HepG2 (cell line): ENCODE data around the gene KMT2A. TPM values are rescaled to one million over a fixed set of nuclear protein-coding genes. Genes with fewer than 3 reads are reported as not detected.
"Not testable (repeated sequence)": the region's sequence is repeated elsewhere in the genome, so short reads cannot be mapped to it uniquely, and the experiment has no call there.

Experiments used
- ATAC-seq: fragments of 200-7000 bp; cut with Tn5 transposase; 3 replicates; pipeline ENCODE4 v1.9.1; 2020; ENCODE audit warnings: mild to moderate bottlenecking, moderate library complexity
- BruUV-seq: library from RNA; stranded (reverse); fragments of 400-500 nt; replicated peaks from 2 replicates; lab custom pipeline; 2021; lab: Mats Ljungman, UMichigan
- CTCF ChIA-PET: fragments of 300-600 bp; formaldehyde crosslinking; extraction: SDS; loops from one replicate; lab custom pipeline; 2021; ENCODE audit warnings: low total read pairs, inconsistent platforms, low intra/inter-chr PET ratio; lab: Yijun Ruan, JAX
- POLR2A ChIA-PET: fragments of 350-600 bp; sonication (Branson Sonifier 250); formaldehyde crosslinking; loops from one replicate; lab custom pipeline; 2020; ENCODE audit warnings: antibody characterized with exemption, inconsistent platforms; lab: Yijun Ruan, JAX
- DNase-seq: peaks from one replicate; pipeline ENCODE4 v3.0.0-alpha.2; 2015; ENCODE audit warnings: low spot score
- FAIRE-seq: peaks from 3 replicates; lab custom pipeline; 2011; peaks lifted over from hg19 to GRCh38; lab: Jason Lieb, UNC
- H2AFZ ChIP-seq: one replicate; pipeline ENCODE4 v1.6.1; 2011; ENCODE audit warnings: low read length, inconsistent platforms
- H3K27ac ChIP-seq: fragments of 300-600 bp; 3 replicates; pipeline ENCODE4 v1.8.0; 2011; ENCODE audit warnings: mixed run types, mild to moderate bottlenecking, mixed read lengths, low read length, inconsistent platforms; ENCODE audit not compliant: insufficient read depth; ENCODE audit errors: extremely low read length
- H3K27me3 ChIP-seq, 2 experiments: fragments of 200-600 bp in 1 of 2; 2 replicates in 1 of 2; 3 replicates in 1 of 2; pipeline versions ENCODE4 v1.6.0 to v1.8.0; 2011; ENCODE audit warnings: low read length in 2 of 2, mild to moderate bottlenecking in 2 of 2, moderate library complexity in 2 of 2, inconsistent platforms in 1 of 2; ENCODE audit not compliant: insufficient read depth in 2 of 2, control insufficient read depth in 1 of 2
- H3K36me3 ChIP-seq, 2 experiments: fragments of 200-600 bp in 1 of 2; replicated peaks in 1 of 2; 2 replicates in 1 of 2; 3 replicates in 1 of 2; pipeline versions ENCODE4 v1.5.1 to v1.8.0; 2011; ENCODE audit warnings: low read length in 2 of 2, inconsistent platforms in 1 of 2; ENCODE audit not compliant: insufficient read depth in 2 of 2, control insufficient read depth in 1 of 2
- H3K4me1 ChIP-seq: 2 replicates; pipeline ENCODE4 v1.5.1; 2012; ENCODE audit warnings: low read length, inconsistent platforms; ENCODE audit not compliant: insufficient read depth
- H3K4me2 ChIP-seq: 2 replicates; pipeline ENCODE4 v1.6.0; 2011; ENCODE audit warnings: low read depth, low read length, inconsistent platforms
- H3K4me3 ChIP-seq, 3 experiments: fragments of 200-600 bp in 1 of 3; sonication (generic), shearing (Covaris generic) in 1 of 3; replicated peaks in 1 of 3; 2 replicates each; pipeline ENCODE4 v1.5.1; 2011 to 2016; ENCODE audit warnings: low read length in 3 of 3, inconsistent platforms in 2 of 3, low read depth in 2 of 3, mild to moderate bottlenecking in 2 of 3, control low read depth in 1 of 3, mixed read lengths in 1 of 3; ENCODE audit not compliant: insufficient read depth in 1 of 3
- H3K79me2 ChIP-seq: one replicate; pipeline ENCODE4 v1.6.1; 2011; ENCODE audit warnings: low read length, inconsistent platforms; ENCODE audit not compliant: insufficient read depth
- H3K9ac ChIP-seq: 2 replicates; pipeline ENCODE4 v1.6.0; 2011; ENCODE audit warnings: mild to moderate bottlenecking, low read depth, low read length, inconsistent platforms; ENCODE audit not compliant: insufficient read depth
- H3K9me3 ChIP-seq: 2 replicates; pipeline ENCODE4 v1.5.1; 2012; ENCODE audit warnings: mild to moderate bottlenecking, low read length
- H4K20me1 ChIP-seq: 2 replicates; pipeline ENCODE4 v1.6.0; 2011; ENCODE audit warnings: inconsistent platforms, mild to moderate bottlenecking, low read length, moderate library complexity; ENCODE audit not compliant: insufficient read depth
- MTF2 ChIP-seq: sonication (generic); formaldehyde crosslinking; IDR thresholded peaks from 2 replicates; pipeline ENCODE4 v1.5.0; 2020; ENCODE audit warnings: missing genetic modification reagents, borderline replicate concordance
- NCOA2 ChIP-seq: sonication (generic); formaldehyde crosslinking; IDR thresholded peaks from 2 replicates; pipeline ENCODE4 v1.8.0; 2022; ENCODE audit warnings: inconsistent platforms
- WGBS: methylation state at CpG from one replicate; pipeline ENCODE4 v1.1.6; 2017; ENCODE audit warnings: low lambda C conversion rate; 5-methylcytosine and 5-hydroxymethylcytosine counted together
- in situ Hi-C: cut with HindIII; loops from 2 replicates; pipeline ENCODE4 v1.10.0; 2017; ENCODE audit warnings: low pct_unique_long_range_greater_than_20kb; ENCODE audit not compliant: extremely low pct_ligation_motif_present
- intact Hi-C: fragments of 100-400 bp; cut with micrococcal nuclease; formaldehyde crosslinking; loops from one replicate; pipeline ENCODE4 v1.10.0; 2022; ENCODE audit not compliant: unreplicated experiment
- polyA plus RNA-seq, 8 experiments: library from polyadenylated mRNA; depleted of rRNA in 3 of 8; stranded (reverse) in 7 of 8; unstranded in 1 of 8; fragments of >200 nt; fragmentation: Illumina TruSeq in 4 of 8; extraction: Trizol in 4 of 8; gene quantifications; 2 replicates each; pipeline versions ENCODE4 v1.2.1 to v1.2.3, GENCODE V29; 2011 to 2016; ENCODE audit warnings: low read depth in 4 of 8, missing spikeins in 1 of 8, mixed read lengths in 1 of 8; ENCODE audit not compliant: insufficient read depth in 1 of 8
- total RNA-seq, 5 experiments: library from RNA; depleted of rRNA; stranded (reverse); fragments of >200 nt; fragmentation: Illumina TruSeq; extraction: Trizol; gene quantifications; 2 replicates each; pipeline ENCODE4 v1.2.3, GENCODE V29; 2016; ENCODE audit warnings: low read depth in 1 of 5
- TF ChIP-seq, protein P1 (sequence below): sonication (generic); formaldehyde crosslinking; IDR thresholded peaks from 2 replicates; pipeline ENCODE4 v1.5.0; 2020; ENCODE audit warnings: mild to moderate bottlenecking, missing genetic modification reagents
- TF ChIP-seq, protein P2 (sequence below): sonication (generic); formaldehyde crosslinking; IDR thresholded peaks from 2 replicates; pipeline ENCODE4 v1.4.0; 2020; ENCODE audit warnings: missing genetic modification reagents
- TF ChIP-seq, protein P3 (sequence below): sonication (generic); formaldehyde crosslinking; IDR thresholded peaks from 2 replicates; pipeline ENCODE4 v1.5.1; 2020; ENCODE audit warnings: mild to moderate bottlenecking, missing genetic modification reagents, borderline replicate concordance
- TF ChIP-seq, protein P4 (sequence below): sonication (generic); formaldehyde crosslinking; IDR thresholded peaks from 2 replicates; pipeline ENCODE4 v1.5.0; 2020; ENCODE audit warnings: mild to moderate bottlenecking, missing genetic modification reagents, borderline replicate concordance

Gene KMT2A
- total and polyA plus RNA-seq, 2 of the 13 experiments (the other 11 are each of a cell fraction or from before 2014, with no cell fraction given), result 12.4 to 20.0 TPM

DNA sequence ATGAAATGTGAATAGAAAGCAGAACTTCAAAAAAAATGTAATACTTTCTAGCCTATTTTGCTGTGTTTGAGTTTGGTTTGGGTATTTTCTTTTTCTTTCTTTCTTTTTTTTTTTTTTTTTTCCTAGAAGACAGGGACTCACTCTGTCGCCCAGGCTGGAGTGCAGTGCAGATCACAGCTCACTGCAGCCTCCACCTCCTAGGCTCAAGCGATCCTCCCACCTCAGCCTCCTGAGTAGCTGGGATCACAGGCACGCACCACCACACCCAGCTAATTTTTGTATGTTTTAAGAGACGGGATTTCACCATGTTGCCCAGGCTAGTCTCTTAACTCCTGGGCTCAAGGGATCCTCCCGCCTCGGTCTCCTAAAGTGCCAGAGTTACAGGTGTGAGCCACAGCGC lies 33.7 kb upstream of the KMT2A start:
- intact Hi-C loops, H2AFZ ChIP-seq, BruUV-seq, H3K9me3 ChIP-seq, in situ Hi-C loops, FAIRE-seq, DNase-seq, H3K27me3 ChIP-seq, ATAC-seq, CTCF ChIA-PET: not testable (repeated sequence)
- H3K4me1 ChIP-seq, result peaks cover 40% of the 10 kb centered on the region
- peak overlapping the region; percentile 91 to 97 (median 95) for H3K4me3 ChIP-seq
- H4K20me1 ChIP-seq, result peaks cover 16% of the 10 kb centered on the region
- H3K79me2 ChIP-seq, result peaks cover 49% of the 10 kb centered on the region
- peak overlapping the region; percentile 85 for H3K4me2 ChIP-seq
- WGBS, result 47% methylated on average over 5 of the region's 7 CpGs
- H3K27ac ChIP-seq, result peak overlapping the region; percentile 90
- peak overlapping the region; percentile 91 for H3K9ac ChIP-seq
- POLR2A ChIA-PET, result interaction anchor here (0.7 to 1.9 kb wide), 7 partner anchors 8 to 218 kb away, joined by 3 to 20 read pairs (median 4); partner anchors contain the start of gene KMT2A
- peaks cover 3 to 29% of the 10 kb centered on the region in 2 experiments; a peak in 3 of 5 replicates for H3K36me3 ChIP-seq
- TF ChIP-seq, protein P1, sequence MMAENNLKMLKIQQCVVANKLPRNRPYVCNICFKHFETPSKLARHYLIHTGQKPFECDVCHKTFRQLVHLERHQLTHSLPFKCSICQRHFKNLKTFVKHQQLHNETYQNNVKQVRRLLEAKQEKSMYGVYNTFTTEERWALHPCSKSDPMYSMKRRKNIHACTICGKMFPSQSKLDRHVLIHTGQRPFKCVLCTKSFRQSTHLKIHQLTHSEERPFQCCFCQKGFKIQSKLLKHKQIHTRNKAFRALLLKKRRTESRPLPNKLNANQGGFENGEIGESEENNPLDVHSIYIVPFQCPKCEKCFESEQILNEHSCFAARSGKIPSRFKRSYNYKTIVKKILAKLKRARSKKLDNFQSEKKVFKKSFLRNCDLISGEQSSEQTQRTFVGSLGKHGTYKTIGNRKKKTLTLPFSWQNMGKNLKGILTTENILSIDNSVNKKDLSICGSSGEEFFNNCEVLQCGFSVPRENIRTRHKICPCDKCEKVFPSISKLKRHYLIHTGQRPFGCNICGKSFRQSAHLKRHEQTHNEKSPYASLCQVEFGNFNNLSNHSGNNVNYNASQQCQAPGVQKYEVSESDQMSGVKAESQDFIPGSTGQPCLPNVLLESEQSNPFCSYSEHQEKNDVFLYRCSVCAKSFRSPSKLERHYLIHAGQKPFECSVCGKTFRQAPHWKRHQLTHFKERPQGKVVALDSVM (CRISPR knock-in tag), result peak; percentile 93

DNA sequence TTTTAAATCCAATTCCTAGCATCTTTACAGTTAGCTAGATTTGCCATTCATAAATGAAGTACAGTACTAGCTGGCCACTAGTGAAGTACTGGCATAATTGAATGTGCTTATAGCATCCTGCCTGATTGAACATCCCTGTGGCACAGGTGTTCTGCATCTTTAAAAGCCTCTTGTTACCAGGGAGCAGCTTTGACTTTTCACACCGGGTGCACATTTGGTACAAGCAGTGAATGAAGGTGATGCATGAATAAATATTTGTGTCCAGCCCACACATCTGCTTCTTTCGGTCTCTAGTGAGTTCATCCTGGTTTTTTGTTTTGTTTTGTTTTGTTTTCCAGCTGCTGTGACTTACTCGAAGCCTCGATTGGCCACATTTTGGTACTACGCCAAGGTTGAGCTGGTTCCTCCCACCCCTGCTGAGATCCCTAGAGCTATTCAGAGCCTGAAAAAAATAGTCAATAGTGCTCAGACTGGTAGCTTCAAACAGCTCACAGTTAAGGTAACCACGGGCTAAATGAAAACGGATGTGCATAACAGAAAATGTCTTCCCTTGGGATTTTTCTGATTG lies 29.6 kb upstream of the KMT2A start:
- no peak for DNase-seq
- no peak for ATAC-seq
- FAIRE-seq, result no peak
- Histone ChIP-seq H3K4me1 (peaks cover 34% of the 10 kb centered on the region), H3K9me3 (no peaks in the 10 kb centered on the region), H2AFZ (no peak overlapping the region), H3K27ac (no peak overlapping the region), H3K4me3 (no peak overlapping the region), H3K4me2 (no peak overlapping the region), H4K20me1 (peaks cover 16% of the 10 kb centered on the region), H3K9ac (no peak overlapping the region), H3K79me2 (peaks cover 46% of the 10 kb centered on the region), H3K36me3 (peaks cover 6 to 47% of the 10 kb centered on the region in 2 experiments), H3K27me3 (no peaks in the 10 kb centered on the region; a peak in 1 of 5 replicates)
- in situ Hi-C loops, result no loop called here
- CTCF ChIA-PET, result no interaction called here
- BruUV-seq, result no TSS peak
- WGBS, result 97% methylated on average over 7 of the region's 7 CpGs
- POLR2A ChIA-PET, result no interaction called here
- intact Hi-C loops, result no loop called here
- TF ChIP-seq, protein P2, sequence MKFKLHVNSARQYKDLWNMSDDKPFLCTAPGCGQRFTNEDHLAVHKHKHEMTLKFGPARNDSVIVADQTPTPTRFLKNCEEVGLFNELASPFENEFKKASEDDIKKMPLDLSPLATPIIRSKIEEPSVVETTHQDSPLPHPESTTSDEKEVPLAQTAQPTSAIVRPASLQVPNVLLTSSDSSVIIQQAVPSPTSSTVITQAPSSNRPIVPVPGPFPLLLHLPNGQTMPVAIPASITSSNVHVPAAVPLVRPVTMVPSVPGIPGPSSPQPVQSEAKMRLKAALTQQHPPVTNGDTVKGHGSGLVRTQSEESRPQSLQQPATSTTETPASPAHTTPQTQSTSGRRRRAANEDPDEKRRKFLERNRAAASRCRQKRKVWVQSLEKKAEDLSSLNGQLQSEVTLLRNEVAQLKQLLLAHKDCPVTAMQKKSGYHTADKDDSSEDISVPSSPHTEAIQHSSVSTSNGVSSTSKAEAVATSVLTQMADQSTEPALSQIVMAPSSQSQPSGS, result no peak
- TF ChIP-seq, protein P3, sequence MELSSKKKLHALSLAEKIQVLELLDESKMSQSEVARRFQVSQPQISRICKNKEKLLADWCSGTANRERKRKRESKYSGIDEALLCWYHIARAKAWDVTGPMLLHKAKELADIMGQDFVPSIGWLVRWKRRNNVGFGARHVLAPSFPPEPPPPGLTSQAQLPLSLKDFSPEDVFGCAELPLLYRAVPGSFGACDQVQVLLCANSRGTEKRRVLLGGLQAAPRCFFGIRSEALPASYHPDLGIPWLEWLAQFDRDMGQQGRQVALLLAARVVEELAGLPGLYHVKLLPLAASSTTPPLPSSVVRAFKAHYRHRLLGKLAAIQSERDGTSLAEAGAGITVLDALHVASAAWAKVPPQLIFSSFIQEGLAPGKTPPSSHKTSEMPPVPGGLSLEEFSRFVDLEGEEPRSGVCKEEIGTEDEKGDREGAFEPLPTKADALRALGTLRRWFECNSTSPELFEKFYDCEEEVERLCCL, result no peak
- TF ChIP-seq MTF2 (no peak), NCOA2 (CRISPR knock-in tag) (no peak)
- TF ChIP-seq, protein P4, sequence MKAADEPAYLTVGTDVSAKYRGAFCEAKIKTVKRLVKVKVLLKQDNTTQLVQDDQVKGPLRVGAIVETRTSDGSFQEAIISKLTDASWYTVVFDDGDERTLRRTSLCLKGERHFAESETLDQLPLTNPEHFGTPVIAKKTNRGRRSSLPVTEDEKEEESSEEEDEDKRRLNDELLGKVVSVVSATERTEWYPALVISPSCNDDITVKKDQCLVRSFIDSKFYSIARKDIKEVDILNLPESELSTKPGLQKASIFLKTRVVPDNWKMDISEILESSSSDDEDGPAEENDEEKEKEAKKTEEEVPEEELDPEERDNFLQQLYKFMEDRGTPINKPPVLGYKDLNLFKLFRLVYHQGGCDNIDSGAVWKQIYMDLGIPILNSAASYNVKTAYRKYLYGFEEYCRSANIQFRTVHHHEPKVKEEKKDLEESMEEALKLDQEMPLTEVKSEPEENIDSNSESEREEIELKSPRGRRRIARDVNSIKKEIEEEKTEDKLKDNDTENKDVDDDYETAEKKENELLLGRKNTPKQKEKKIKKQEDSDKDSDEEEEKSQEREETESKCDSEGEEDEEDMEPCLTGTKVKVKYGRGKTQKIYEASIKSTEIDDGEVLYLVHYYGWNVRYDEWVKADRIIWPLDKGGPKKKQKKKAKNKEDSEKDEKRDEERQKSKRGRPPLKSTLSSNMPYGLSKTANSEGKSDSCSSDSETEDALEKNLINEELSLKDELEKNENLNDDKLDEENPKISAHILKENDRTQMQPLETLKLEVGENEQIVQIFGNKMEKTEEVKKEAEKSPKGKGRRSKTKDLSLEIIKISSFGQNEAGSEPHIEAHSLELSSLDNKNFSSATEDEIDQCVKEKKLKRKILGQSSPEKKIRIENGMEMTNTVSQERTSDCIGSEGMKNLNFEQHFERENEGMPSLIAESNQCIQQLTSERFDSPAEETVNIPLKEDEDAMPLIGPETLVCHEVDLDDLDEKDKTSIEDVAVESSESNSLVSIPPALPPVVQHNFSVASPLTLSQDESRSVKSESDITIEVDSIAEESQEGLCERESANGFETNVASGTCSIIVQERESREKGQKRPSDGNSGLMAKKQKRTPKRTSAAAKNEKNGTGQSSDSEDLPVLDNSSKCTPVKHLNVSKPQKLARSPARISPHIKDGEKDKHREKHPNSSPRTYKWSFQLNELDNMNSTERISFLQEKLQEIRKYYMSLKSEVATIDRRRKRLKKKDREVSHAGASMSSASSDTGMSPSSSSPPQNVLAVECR, result no peak
